Esophagus muscularis mucosa (tissue), 4 donors: ENCODE measurements around the gene NT5DC1. TPM values are rescaled to one million over a fixed set of nuclear protein-coding genes. Genes with fewer than 3 reads are reported as not detected.
A peak's percentile ranks its signal among the peaks of the same experiment; 100 is the strongest.

Source experiments
- DNase-seq: peaks from one replicate; pipeline ENCODE4 v3.0.0-alpha.2; 2017; ENCODE audit errors: extremely low spot score
- H3K27ac ChIP-seq, 4 donors: fragments of 200-600 bp; sonication (generic); replicated peaks in 1 of 4; 1 replicate in 3 of 4; 2 replicates in 1 of 4; pipeline ENCODE4 v1.5.1; 2016 to 2019; ENCODE audit warnings: mild to moderate bottlenecking in 1 of 4
- H3K27me3 ChIP-seq, 4 donors: fragments of 200-600 bp; sonication (generic); one replicate each; pipeline versions ENCODE4 v1.5.1 to v1.6.0; 2016 to 2019
- H3K36me3 ChIP-seq, 4 donors: fragments of 200-600 bp; sonication (generic); one replicate each; pipeline ENCODE4 v1.5.1; 2016 to 2019
- H3K4me1 ChIP-seq, 4 donors: fragments of 200-600 bp; sonication (generic); one replicate each; pipeline ENCODE4 v1.5.1; 2016 to 2019
- H3K4me3 ChIP-seq, 4 donors: fragments of 200-600 bp; sonication (generic); 1 replicate in 2 of 4; 2 replicates in 2 of 4; pipeline ENCODE4 v1.5.1; 2016 to 2019; ENCODE audit warnings: mild to moderate bottlenecking in 4 of 4, moderate library complexity in 1 of 4
- H3K9me3 ChIP-seq, 4 donors: fragments of 200-600 bp; sonication (generic); 1 replicate in 3 of 4; 2 replicates in 1 of 4; pipeline ENCODE4 v1.5.1; 2016 to 2019
- CTCF ChIP-seq, 3 experiments: fragments of 200-600 bp in 2 of 3; fragments of 450-650 bp in 1 of 3; sonication (generic) in 2 of 3; IDR thresholded peaks; one replicate each; pipeline ENCODE4 v1.5.1; 2017 to 2019; ENCODE audit warnings: antibody characterized with exemption in 3 of 3, mild to moderate bottlenecking in 2 of 3, moderate library complexity in 1 of 3
- EP300 ChIP-seq: sonication (generic); formaldehyde crosslinking; IDR thresholded peaks from one replicate; pipeline ENCODE4 v1.6.1; 2017; ENCODE audit warnings: antibody characterized with exemption
- POLR2A ChIP-seq: fragments of 450-650 bp; IDR thresholded peaks from one replicate; pipeline ENCODE4 v1.6.1; 2017; ENCODE audit warnings: antibody characterized with exemption, moderate library complexity, mild to moderate bottlenecking, low read depth
- POLR2AphosphoS5 ChIP-seq, 2 donors: sonication (generic); formaldehyde crosslinking; IDR thresholded peaks; one replicate each; pipeline ENCODE4 v1.6.1; 2017; ENCODE audit warnings: antibody characterized with exemption in 2 of 2
- WGBS: methylation state at CpG from one replicate; pipeline ENCODE4 v1.1.5; 2018; 5-methylcytosine and 5-hydroxymethylcytosine counted together
- intact Hi-C: fragments of 100-400 bp; cut with DNase I; formaldehyde crosslinking; loops from one replicate; pipeline ENCODE4 v1.15.1; 2023
- total RNA-seq, 4 donors: library from RNA; depleted of rRNA; stranded (reverse); fragments of >200 nt; gene quantifications; one replicate each; pipeline versions ENCODE4 v1.1.0 to v1.2.1, GENCODE V29; 2016

Gene NT5DC1
- total RNA-seq, 4 donors from 2014 or later, result 4.1 to 8.4 (median 6.7) TPM

GRCh38 chr6:116278481-116278829, 177.8 kb downstream of the NT5DC1 start:
- no peak for TF ChIP-seq POLR2A
- no peak for TF ChIP-seq EP300
- TF ChIP-seq POLR2AphosphoS5 (IDR thresholded peaks at IDR 0.05), result no peak
- no peak for TF ChIP-seq CTCF (IDR thresholded peaks at IDR 0.05)
- no peak for DNase-seq
- peaks cover 0 to 17% (median 10%) of the 10 kb centered on the region in 4 donors for H3K36me3 ChIP-seq
- H3K9me3 ChIP-seq, result no peaks in the 10 kb centered on the region
- WGBS, result 79% methylated on average over 10 of the region's 11 CpGs
- peak overlapping the region; percentile 95 to 99 (median 98) for H3K27ac ChIP-seq
- no peaks in the 10 kb centered on the region for H3K27me3 ChIP-seq
- H3K4me1 ChIP-seq, result peaks cover 42 to 62% (median 58%) of the 10 kb centered on the region in 4 donors
- intact Hi-C loops, result no loop called here
- H3K4me3 ChIP-seq, result peak overlapping the region; percentile 78 to 95 (median 84)

- Histone ChIP-seq H3K4me1 (peaks cover 42 to 60% (median 56%) of the 10 kb centered on the region in 4 donors), H3K27ac (peak overlapping the region; percentile 95 to 99 (median 98)), H3K27me3 (no peaks in the 10 kb centered on the region), H3K4me3 (peak overlapping the region; percentile 78 to 95 (median 84)), H3K9me3 (no peaks in the 10 kb centered on the region), H3K36me3 (peaks cover 0 to 17% (median 6%) of the 10 kb centered on the region in 4 donors)
- TF ChIP-seq EP300 (no peak), POLR2A (no peak), POLR2AphosphoS5 (IDR thresholded peaks at IDR 0.05) (no peak), CTCF (IDR thresholded peaks at IDR 0.05) (no peak)
- DNase-seq, result no peak
- intact Hi-C loops, result no loop called here
- 0% methylated on average over 9 of the region's 12 CpGs for WGBS
Measured at GRCh38 chr6:116278854-116279231, 178.2 kb downstream of the NT5DC1 start.

DNA sequence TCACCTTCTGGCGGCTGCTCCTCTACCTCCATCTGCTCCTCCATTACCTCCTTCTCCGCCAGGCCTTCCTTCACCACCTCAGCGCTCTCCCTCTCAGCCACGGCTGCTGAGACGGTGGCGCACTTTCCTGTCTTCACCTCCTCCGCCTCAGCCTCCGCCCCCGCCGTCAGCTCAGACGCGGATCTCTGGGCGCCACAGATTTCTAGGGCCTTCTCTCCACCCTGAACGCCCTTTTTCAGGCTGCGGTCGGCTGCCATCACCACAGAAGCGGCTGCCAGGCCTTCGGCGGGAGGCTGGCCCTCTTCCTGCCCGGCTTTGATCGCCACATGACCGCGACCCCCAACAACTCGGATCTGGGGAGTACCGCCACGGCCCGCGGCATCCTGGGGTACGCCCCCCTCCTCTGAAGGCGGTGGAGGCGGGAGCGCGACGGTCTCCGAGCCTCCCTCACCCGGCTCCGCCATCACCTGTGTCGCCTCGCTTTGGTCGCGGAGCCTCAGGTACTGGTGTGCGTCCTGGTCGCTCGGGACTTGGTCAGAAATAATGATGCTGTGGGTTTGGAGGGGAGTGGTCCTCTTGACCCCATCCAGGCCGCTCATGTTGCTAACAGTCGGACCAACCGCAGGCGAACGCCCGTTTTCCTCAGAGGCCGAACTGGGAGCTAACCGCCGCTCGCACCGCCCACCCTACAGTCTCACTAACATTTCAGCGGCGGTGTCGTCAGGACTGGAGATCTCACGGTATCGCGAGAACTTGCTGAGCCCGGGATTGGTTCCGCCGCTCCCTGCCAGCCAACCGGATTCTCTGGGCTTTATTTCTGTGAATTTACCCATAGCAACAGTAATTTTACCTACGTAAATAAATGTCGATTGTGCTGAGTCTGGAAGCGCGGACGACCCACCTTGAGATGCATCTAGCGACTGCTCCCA, 178.8 kb downstream of the NT5DC1 start, which contains the start of gene TSPYL1:
TSPYL1 (minus strand) TSS at position 699 of the 929 bp plus-strand sequence; CDS start at position 599, 100 bp downstream.
- under 1% methylated on average over 38 of the region's 71 CpGs for WGBS
- H3K4me1 ChIP-seq, result peaks cover 39 to 54% (median 50%) of the 10 kb centered on the region in 4 donors
- peak within 1 kb of the TSS; percentile 95 to 99 (median 98) for H3K27ac ChIP-seq
- H3K36me3 ChIP-seq, result peaks cover 0 to 11% (median under 1%) of the 10 kb centered on the region in 4 donors
- no peaks in the 10 kb centered on the region for H3K27me3 ChIP-seq
- TF ChIP-seq POLR2A, result peak; percentile 92
- peak; percentile 99 to 100 for TF ChIP-seq POLR2AphosphoS5 (IDR thresholded peaks at IDR 0.05)
- no peak for TF ChIP-seq CTCF (IDR thresholded peaks at IDR 0.05)
- TF ChIP-seq EP300, result no peak
- intact Hi-C loops, result loop anchor here (5.0 to 10.0 kb wide), 2 partner anchors 93 to 285 kb away; partner anchors contain the start of gene DSE
- peak; percentile 99 for DNase-seq
- H3K4me3 ChIP-seq, result peak within 1 kb of the TSS; percentile 78 to 95 (median 84)
- no peaks in the 10 kb centered on the region for H3K9me3 ChIP-seq

DNA sequence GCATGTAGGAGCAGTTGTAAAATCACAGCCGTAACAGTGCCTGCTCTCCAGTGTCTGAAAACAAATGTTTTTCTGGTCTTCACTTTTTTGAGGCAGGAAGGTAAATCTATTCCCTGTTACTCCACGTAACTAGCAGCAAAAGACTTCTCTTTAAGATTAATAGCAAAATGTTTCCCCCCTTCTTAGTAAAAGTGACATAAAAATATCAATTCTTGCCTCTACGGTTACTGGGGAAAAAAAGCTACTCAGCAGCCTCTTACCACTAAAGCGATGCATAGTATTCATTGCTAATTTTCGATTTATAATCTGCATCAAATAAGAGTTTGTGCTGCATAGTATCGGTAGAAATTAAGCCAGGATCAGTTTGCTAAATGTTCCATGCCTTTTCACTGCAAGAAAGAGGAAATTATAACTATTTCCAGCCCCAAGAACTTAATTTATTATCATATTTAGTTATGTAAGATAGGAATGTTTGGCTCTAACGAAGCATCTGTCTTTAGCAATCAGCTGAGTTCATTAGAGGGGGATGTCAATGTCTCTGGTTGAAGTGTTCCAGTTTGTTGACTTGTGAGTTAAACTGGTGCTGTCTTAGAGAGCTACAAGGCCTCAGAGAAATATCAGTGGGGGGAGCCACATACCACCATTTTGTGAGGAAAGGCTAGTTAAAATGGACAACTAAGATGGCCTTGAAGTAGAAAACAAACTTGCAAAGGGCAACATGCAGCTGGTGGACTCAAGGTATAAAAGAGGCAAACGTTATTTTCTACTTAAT, 179.7 kb downstream of the NT5DC1 start:
- TF ChIP-seq EP300 (no peak), POLR2AphosphoS5 (IDR thresholded peaks at IDR 0.05) (no peak), CTCF (IDR thresholded peaks at IDR 0.05) (no peak), POLR2A (no peak)
- no peaks in the 10 kb centered on the region for H3K9me3 ChIP-seq
- WGBS, result 13% methylated on average over 8 of the region's 8 CpGs
- intact Hi-C loops, result loop anchor here (5.0 to 10.0 kb wide), 2 partner anchors 92 to 284 kb away; partner anchors contain the start of gene DSE
- H3K27me3 ChIP-seq, result no peaks in the 10 kb centered on the region
- peaks cover 0 to 6% (median 0%) of the 10 kb centered on the region in 4 donors for H3K36me3 ChIP-seq
- H3K4me3 ChIP-seq, result peak overlapping the region; percentile 78 to 95 (median 84)
- peak overlapping the region; percentile 95 to 99 (median 98) for H3K27ac ChIP-seq
- H3K4me1 ChIP-seq, result peaks cover 33 to 46% (median 41%) of the 10 kb centered on the region in 4 donors
- DNase-seq, result no peak
